CD4-positive, alpha-beta T cell treated with Interleukin-2 at 100 ng/mL for 4 hours (primary cell): ENCODE measurements around the gene SVOP.

Source experiments
- DNase-seq: peaks from one replicate; pipeline ENCODE4 v3.0.0-alpha.2; 2020; ENCODE audit warnings: low spot score

The SVOP gene

GRCh38 chr12:108935159-108935763 is 85.6 kb downstream of the SVOP start:
- no peak for DNase-seq

DNA sequence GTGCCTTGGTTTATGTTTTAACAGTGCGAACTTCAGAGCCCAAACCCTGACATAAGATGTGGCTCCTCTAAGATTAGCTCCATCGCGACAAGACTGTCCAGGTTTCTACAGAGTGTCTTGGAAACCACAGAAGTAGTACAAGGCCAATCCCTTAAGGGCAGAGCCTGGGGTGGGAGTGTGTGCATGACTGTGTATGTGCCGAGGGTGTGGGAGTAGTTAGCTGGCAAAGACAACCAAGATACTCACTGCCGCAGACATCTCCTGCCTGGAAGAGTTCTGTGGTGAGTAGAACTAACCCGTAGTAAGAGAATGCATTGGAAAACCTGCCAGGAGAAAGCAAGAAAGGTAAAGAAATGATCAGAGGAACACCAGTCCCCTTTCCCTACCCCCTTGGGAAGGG is 86.9 kb downstream of the SVOP start:
- no peak for DNase-seq

DNA sequence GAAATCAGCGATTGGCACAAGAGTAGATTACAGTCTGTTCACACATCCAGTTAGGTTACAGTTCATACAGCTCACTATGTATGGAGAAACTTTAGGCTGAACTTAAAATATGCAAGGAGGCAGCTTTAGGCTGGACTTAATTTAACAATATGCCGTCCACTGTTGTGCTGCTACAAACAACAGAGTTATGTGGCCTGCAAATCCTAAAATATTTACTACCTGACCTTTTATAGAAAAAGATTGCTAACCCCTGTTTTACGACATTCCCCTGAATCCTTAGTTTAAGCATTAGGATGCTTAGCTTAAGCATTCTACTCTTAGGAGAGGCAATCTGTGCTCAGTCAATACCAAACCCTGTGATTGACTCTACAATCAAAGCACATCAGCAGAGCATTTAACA is 90.1 kb downstream of the SVOP start:
- DNase-seq = no peak

DNA sequence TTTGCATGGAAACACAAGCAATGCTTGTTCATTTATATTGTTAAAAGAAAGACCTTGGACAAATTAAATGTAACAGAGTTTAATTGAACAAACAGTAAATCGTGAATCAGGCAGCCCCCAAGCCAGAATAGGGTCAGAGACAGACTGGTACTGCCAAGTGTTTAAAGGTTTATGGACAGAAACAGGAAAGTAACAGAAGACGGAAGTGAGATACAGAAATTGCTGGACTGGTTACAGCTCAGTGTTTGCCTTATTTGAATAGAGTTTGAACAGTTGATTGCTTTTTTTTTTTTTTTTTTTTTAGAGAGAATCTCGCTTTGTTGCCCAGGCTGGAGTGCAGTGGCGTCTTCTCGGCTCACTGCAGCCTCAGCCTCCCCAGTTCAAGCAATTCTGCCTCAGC is 90.7 kb downstream of the SVOP start:
- no peak for DNase-seq

- DNase-seq = no peak
These were observed 92.2 kb downstream of the SVOP start for GRCh38 chr12:108928695-108929094.

DNA sequence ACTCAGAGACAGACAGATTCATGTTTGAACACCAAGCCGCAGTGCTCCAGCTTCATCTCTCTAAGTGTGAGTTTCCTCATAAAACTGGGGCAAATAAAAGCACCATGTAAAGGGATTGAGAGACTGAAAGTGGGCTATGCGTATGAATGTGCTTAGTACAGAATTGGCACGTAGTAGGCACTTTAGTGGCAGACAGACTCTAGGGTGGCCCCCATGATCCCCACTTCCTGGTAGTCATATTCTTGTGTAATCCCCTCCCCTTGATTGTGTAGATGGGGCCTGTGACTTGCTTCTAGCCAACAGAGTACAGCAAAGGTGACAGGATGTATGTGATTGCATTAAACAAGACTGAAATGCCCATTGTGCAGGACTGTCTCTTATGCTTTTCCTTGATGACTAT is 98.0 kb downstream of the SVOP start:
- DNase-seq = no peak

- DNase-seq = no peak
These were observed 98.9 kb downstream of the SVOP start for GRCh38 chr12:108921946-108922345.

- DNase-seq = no peak
These were observed 101.8 kb downstream of the SVOP start for GRCh38 chr12:108918960-108919642.

GRCh38 chr12:108918206-108918605 is 102.7 kb downstream of the SVOP start:
- no peak for DNase-seq

- no peak for DNase-seq
These were observed 104.5 kb downstream of the SVOP start for GRCh38 chr12:108916336-108916735.

DNA sequence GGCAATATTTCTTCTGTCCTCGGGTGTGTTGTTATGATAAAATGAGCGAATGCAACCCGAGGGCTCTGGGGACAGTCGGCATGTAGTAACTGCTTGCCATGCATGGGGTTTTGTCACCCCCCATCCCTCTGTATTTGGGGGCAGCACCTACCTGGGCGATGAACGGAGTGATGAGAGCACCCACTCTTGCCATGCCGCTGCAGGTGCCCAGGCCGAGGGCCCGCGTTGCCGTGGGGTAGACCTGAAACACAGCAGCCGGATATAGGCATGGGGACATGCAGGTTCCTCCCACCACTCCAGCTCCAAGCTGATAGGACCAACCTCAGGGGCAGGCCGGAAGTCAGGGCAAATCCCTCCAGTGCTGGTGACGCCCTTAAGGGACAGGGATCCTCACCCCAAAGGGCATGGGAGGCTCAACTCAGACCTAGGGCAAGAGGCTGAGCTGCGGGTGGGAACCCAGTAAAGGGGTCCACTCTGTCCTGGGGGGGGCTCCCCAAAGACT is 105.2 kb downstream of the SVOP start:
- no peak for DNase-seq

DNA sequence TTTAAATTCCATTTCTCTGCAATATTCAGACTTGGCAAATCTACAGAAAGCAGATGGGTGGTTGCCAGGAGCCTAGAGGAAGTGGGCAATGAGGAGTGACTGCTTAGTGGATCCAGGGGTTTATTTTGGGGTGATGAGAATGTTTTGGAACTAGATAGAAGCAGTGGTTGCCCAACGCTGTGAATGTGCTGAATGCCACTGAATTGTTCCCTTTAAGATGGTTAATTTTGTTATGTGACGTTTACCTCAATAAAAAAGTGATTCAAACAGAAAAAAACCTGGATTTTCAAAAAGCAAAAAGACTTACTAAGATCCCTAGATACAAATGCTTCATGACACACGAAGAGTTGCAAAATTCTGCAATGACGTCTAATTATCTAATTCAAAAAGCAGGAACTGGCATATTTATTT is 106.7 kb downstream of the SVOP start:
- no peak for DNase-seq

DNA sequence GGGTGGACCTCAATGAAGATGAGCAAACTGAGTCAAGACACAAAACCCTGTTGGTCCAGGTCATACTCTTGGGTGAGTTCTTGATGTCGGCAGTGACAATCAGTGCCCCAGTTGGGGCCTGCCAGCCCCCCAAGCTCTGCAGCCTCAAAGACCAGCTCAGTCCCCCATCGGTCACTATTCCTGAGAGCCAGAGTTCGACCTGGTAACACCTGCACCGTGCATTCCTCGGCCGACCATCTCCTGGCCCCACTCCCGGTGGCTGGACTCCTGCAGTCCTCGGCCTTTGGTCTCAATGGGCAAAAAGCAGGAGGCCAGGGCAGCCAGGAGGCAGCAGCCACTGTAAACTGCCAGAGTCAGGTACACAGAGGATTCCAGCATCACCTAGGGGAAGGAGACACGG is 108.5 kb downstream of the SVOP start:
- DNase-seq = no peak

GRCh38 chr12:108911915-108912314 is 109.0 kb downstream of the SVOP start:
- DNase-seq = no peak

- DNase-seq = no peak
These were observed 110.5 kb downstream of the SVOP start for GRCh38 chr12:108910336-108910735.

GRCh38 chr12:108907839-108908351 is 113.0 kb downstream of the SVOP start:
- no peak for DNase-seq

GRCh38 chr12:108906971-108907370 is 113.9 kb downstream of the SVOP start:
- no peak for DNase-seq

- DNase-seq = no peak
These were observed 115.1 kb downstream of the SVOP start for GRCh38 chr12:108905725-108906124.

GRCh38 chr12:108899145-108899544 is 121.7 kb downstream of the SVOP start:
- DNase-seq = no peak

DNA sequence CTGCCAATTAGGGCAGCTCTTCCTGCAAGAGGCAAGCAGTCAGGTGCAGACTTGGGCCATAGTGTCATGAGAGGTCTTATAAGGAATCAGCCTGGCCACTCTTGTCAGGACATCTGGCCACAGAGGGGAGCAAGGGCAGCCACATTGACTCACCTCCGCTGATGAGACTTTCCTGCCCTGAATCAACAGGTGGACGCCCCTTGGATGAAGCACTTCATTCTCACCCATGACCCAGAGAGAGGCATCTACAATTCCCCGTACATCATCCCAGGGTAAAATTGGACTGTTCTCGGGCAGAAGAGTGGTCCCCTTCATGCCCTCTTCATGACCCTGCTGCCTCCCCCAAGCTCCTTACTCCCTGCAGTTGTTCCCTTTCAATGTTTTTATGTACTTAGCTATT is 124.1 kb downstream of the SVOP start:
- DNase-seq = no peak

DNA sequence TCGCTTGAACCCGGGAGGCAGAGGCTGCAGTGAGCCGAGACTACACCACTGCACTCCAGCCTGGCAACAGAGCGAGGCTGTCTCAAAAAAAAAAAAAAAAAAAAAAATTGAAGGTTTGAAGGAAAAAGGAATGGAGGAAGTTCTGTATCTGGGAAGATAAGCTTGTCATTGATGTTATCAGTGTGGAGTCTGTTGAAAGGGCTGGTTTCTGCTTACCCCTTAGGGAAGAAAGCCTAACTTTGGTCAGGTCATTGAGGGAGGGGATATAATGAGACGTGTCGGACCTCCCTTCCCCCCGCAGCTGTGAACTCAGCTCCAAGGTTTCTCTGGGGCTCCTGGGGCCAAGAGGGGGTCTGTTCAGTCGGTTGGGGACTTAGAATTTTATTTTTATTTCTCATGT is 124.5 kb downstream of the SVOP start:
- DNase-seq = no peak

DNA sequence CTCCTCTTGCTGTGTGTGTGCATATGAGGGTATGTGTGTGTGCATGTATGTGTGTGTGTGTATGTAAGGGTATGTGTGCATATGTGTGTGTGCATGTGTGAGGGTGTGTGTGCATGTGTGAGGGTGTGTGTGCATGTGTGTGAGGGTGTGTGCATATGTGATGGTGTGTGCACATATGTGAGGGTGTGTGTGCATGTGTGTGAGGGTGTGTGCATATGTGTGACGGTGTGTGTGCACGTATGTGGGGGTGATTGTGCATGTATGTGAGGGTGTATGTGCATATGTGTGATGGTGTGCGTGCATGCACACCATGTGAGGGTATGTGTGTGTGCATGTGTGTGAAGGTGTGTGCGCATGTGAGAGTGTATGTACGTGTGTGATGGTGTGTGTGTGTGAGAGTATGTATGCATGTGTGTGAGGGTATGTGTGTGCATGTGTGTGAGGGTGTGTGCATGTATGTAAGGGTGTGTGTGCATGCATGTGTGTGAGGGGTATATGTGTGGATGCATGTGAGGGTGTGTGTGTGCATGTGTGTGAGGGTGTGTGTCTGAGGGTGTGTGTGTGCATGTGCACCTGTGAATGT is 125.6 kb downstream of the SVOP start:
- no peak for DNase-seq

DNA sequence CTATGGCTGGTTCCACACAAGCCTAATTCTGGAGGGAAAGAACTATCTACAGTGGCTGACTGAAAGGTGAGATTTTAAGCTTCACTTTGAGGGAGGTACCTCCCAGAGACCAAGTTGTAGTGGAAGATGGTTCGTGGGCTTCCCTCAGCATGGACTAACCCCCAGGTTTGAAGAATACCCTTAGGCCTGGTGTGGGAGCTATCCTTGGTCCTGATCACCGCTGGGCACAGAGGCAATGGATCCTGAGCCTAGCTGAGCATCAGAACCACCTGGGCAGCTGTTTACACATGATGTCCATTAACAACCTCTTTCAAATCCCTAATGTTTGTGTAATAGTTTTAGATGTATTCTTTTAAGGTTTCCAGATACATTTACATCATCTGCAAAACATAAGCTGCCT is 130.7 kb downstream of the SVOP start:
- no peak for DNase-seq
